ENCODE results near the gene GATM. TPM values are rescaled to one million over a fixed set of nuclear protein-coding genes. Genes with fewer than 3 reads are reported as not detected.

Gene GATM
- total RNA-seq, 2 experiments from 2014 or later, result 0.55 to 0.70 TPM

GRCh38 chr15:45392584-45392855, 14.2 kb upstream of the GATM start:
- intact Hi-C loops (cut with DNase I, micrococcal nuclease), result no loop called here
- Mint-ChIP-seq H3K9me3 (no peaks in the 10 kb centered on the region), H3K27ac (no peak overlapping the region), H3K36me3 (ENCODE audit: low read depth) (no peaks in the 10 kb centered on the region), H3K4me1 (ENCODE audit: low read depth) (no peaks in the 10 kb centered on the region), H3K27me3 (no peaks in the 10 kb centered on the region), H3K4me3 (no peak overlapping the region)
- H3K27ac ChIP-seq (ENCODE audit: low read depth in 1 of 2, low read length in 2 of 2), result no peak overlapping the region
- TF ChIP-seq CTCF (IDR thresholded peaks at IDR 0.05), result no peak
- H3K4me1 ChIP-seq (ENCODE audit: insufficient read depth, low read length), result no peaks in the 10 kb centered on the region
- peaks cover 4 to 19% of the 10 kb centered on the region in 2 experiments for H3K27me3 ChIP-seq (ENCODE audit: control insufficient read depth in 1 of 2, insufficient read depth in 2 of 2, low read length in 2 of 2)
- H3K36me3 ChIP-seq (ENCODE audit: insufficient read depth, low read length), result no peaks in the 10 kb centered on the region
- ATAC-seq (ENCODE audit: poor library complexity) (no peak), DNase-seq (peak in 2 of 14 experiments; percentile 35 to 44)
- no peak overlapping the region for H3K4me3 ChIP-seq (ENCODE audit: low read length)
- POLR2A ChIA-PET, result no interaction called here
- CTCF ChIA-PET, result no interaction called here
- H3K9me3 ChIP-seq (ENCODE audit: control insufficient read depth in 1 of 2, insufficient read depth in 1 of 2, low read length in 2 of 2), result no peaks in the 10 kb centered on the region

DNA sequence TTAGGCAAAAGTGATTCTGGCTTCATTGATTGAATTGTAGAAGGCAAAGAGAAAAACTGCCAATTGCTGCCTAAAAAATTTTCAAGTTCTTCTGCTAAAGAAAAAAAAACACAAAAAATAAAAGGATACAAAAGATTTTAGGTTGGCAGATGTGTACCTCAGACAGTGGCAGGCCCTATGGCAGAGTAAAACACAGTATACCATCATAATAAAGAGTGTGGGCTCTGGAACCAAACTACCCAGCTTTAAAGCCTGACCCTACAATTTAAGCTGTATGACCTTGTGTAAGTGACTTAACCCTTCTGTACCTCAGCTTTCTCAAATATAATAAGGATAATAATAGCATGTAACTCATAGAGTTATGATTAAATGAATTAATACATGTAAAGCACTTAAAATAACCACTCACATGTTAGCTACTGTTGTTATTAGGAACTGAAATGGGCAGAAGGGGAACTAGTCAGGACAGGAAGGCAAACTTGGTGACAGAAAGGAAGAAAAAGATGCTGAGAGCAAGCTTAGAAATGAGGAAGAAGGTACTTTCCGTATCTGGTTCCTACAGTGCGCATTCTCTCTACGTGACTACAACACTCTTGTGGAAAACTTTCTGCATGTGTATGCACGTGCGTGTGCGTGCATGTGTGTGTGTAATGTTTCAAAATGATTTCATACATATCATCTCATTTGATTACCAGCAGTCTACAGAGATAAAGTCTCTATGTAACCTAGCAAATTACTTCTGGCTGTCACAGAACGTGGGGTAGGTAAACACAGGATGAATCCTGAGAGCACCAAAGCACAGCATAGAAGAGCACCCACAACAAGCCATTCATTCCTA, 13.6 kb upstream of the GATM start:
- Histone ChIP-seq H3K27me3 (ENCODE audit: control insufficient read depth in 1 of 2, insufficient read depth in 2 of 2, low read length in 2 of 2) (peaks cover 4 to 19% of the 10 kb centered on the region in 2 experiments), H3K36me3 (ENCODE audit: insufficient read depth, low read length) (no peaks in the 10 kb centered on the region), H3K4me1 (ENCODE audit: insufficient read depth, low read length) (no peaks in the 10 kb centered on the region), H3K9me3 (ENCODE audit: control insufficient read depth in 1 of 2, insufficient read depth in 1 of 2, low read length in 2 of 2) (no peaks in the 10 kb centered on the region), H3K27ac (ENCODE audit: low read depth in 1 of 2, low read length in 2 of 2) (no peak overlapping the region), H3K4me3 (ENCODE audit: low read length) (no peak overlapping the region)
- no peaks in the 10 kb centered on the region for H3K9me3 Mint-ChIP-seq
- intact Hi-C loops (cut with DNase I, micrococcal nuclease), result no loop called here
- no peak for TF ChIP-seq CTCF (IDR thresholded peaks at IDR 0.05)
- ChIA-PET POLR2A (no interaction called here), CTCF (no interaction called here)
- H3K27me3 Mint-ChIP-seq, result no peaks in the 10 kb centered on the region
- DNase-seq (peak in 3 of 14 experiments; percentile 18 to 66 (median 53)), ATAC-seq (ENCODE audit: poor library complexity) (no peak)
- no peaks in the 10 kb centered on the region for H3K4me1 Mint-ChIP-seq (ENCODE audit: low read depth)
- no peaks in the 10 kb centered on the region for H3K36me3 Mint-ChIP-seq (ENCODE audit: low read depth)
- H3K4me3 Mint-ChIP-seq, result no peak overlapping the region
- no peak overlapping the region for H3K27ac Mint-ChIP-seq

DNA sequence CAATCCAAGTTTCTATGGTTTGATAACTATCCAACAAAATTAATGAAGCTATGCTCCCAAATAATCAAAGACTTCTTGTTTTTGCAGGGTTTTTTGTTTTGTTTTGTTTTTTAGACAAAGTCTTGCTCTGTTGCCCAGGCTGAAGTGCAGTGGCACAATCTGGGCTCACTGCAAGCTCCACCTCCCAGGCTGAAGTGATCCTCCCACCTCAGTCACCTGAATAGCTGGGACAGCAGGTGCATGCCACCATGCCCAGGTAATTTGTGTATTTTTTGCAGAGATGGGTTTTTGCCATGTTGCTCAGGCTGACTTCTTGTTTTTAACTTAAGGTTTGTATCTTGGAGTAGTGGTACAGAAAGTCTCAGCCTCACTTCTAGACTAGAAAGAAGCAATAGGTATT, 11.0 kb upstream of the GATM start:
- intact Hi-C loops (cut with DNase I, micrococcal nuclease), result no loop called here
- CTCF ChIA-PET, result no interaction called here
- Mint-ChIP-seq H3K4me1 (ENCODE audit: low read depth) (no peaks in the 10 kb centered on the region), H3K27ac (no peak overlapping the region), H3K36me3 (ENCODE audit: low read depth) (no peaks in the 10 kb centered on the region), H3K27me3 (no peaks in the 10 kb centered on the region), H3K4me3 (no peak overlapping the region), H3K9me3 (no peaks in the 10 kb centered on the region)
- no peak for ATAC-seq (ENCODE audit: poor library complexity)
- POLR2A ChIA-PET, result no interaction called here
- H3K9me3 ChIP-seq (ENCODE audit: control insufficient read depth in 1 of 2, insufficient read depth in 1 of 2, low read length in 2 of 2), result no peaks in the 10 kb centered on the region
- H3K36me3 ChIP-seq (ENCODE audit: insufficient read depth, low read length), result no peaks in the 10 kb centered on the region
- H3K27ac ChIP-seq (ENCODE audit: low read depth in 1 of 2, low read length in 2 of 2), result no peak overlapping the region
- no peak overlapping the region for H3K4me3 ChIP-seq (ENCODE audit: low read length)
- TF ChIP-seq CTCF (IDR thresholded peaks at IDR 0.05), result no peak
- H3K27me3 ChIP-seq (ENCODE audit: control insufficient read depth in 1 of 2, insufficient read depth in 2 of 2, low read length in 2 of 2), result peaks cover 7 to 19% of the 10 kb centered on the region in 2 experiments
- no peak for DNase-seq
- no peaks in the 10 kb centered on the region for H3K4me1 ChIP-seq (ENCODE audit: insufficient read depth, low read length)
